ENCODE results near the gene FBRSL1. TPM values are rescaled to one million over a fixed set of nuclear protein-coding genes. Genes with fewer than 3 reads are reported as not detected.

FBRSL1 gene
- total RNA-seq, 1 donor from 2014 or later, result 43.8 TPM

DNA sequence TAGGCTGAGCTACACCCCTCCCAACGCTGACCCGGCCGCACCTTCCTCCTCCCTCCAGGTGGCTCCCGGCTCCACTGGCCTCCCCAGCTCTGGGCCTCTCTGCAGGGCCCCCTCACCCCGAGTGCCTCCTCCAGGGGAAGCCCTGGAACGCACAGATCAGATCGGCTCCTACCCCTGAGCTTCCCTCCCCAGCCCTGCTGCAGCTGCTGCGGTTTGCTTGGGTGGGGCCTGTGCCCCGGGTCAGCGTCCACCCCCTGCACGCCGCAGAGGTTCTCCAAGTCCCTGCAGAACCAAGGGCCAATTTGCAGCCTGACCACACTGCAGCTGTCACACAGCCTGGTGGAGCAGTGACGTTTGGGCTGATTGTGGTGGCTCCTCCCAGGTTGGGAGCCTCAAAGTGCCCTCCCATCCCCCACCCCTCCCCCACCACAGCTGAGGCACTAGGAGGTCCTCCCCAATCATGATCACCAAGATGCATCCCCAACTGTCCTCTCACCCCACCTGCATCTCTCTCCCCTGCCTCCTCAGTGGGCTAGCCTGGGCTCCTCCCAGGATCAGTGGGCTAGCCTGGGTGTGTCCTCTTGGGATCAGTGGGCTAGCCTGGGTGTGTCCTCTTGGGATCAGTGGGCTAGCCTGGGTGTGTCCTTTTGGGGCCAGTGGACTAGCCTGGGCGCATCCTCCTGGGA is 12.8 kb upstream of the FBRSL1 start:
- peaks cover 4% of the 10 kb centered on the region for H3K9me3 Mint-ChIP-seq (ENCODE audit: unreplicated experiment)
- H3K27me3 ChIP-seq (ENCODE audit: insufficient read depth, low read length), result peaks cover 11% of the 10 kb centered on the region
- DNase-seq (ENCODE audit: low read depth) (no peak), FAIRE-seq (no peak)
- H3K4me3 Mint-ChIP-seq (ENCODE audit: unreplicated experiment), result no peak overlapping the region
- H3K27ac ChIP-seq (ENCODE audit: low read depth, low read length), result no peak overlapping the region
- H3K4me1 Mint-ChIP-seq (ENCODE audit: low read depth, unreplicated experiment), result no peaks in the 10 kb centered on the region
- no peaks in the 10 kb centered on the region for H3K9me3 ChIP-seq (ENCODE audit: insufficient read depth, low read depth, low read length)
- no peak overlapping the region for H3K27ac Mint-ChIP-seq (ENCODE audit: unreplicated experiment)
- H3K9ac ChIP-seq (ENCODE audit: low read length), result no peak overlapping the region
- TF ChIP-seq EZH2 (IDR thresholded peaks at IDR 0.05; ENCODE audit: insufficient read depth, low read length) (no peak), CTCF (IDR thresholded peaks at IDR 0.05; ENCODE audit: insufficient read depth, low read depth, low read length) (no peak)
- no peaks in the 10 kb centered on the region for H3K4me1 ChIP-seq (ENCODE audit: insufficient read depth, low read length)
- H3K4me3 ChIP-seq (ENCODE audit: insufficient read depth, low read depth, low read length), result no peak overlapping the region
- H3K4me2 ChIP-seq (ENCODE audit: low read length), result no peak overlapping the region
- H3K79me2 ChIP-seq (ENCODE audit: insufficient read depth, low read length), result no peaks in the 10 kb centered on the region
- no peaks in the 10 kb centered on the region for H3K36me3 ChIP-seq (ENCODE audit: insufficient read depth, low read length)
- H4K20me1 ChIP-seq (ENCODE audit: insufficient read depth, low read length), result no peaks in the 10 kb centered on the region
- peaks cover 22% of the 10 kb centered on the region for H3K27me3 Mint-ChIP-seq (ENCODE audit: low read depth, unreplicated experiment)
- H3K36me3 Mint-ChIP-seq (ENCODE audit: low read depth, unreplicated experiment), result no peaks in the 10 kb centered on the region
- H2AFZ ChIP-seq (ENCODE audit: low read depth, low read length), result no peak overlapping the region

GRCh38 chr12:132477703-132478432 is 12.1 kb upstream of the FBRSL1 start:
- Histone ChIP-seq H3K27ac (ENCODE audit: low read depth, low read length) (no peak overlapping the region), H3K4me3 (ENCODE audit: insufficient read depth, low read depth, low read length) (no peak overlapping the region), H3K27me3 (ENCODE audit: insufficient read depth, low read length) (peaks cover 18% of the 10 kb centered on the region), H2AFZ (ENCODE audit: low read depth, low read length) (no peak overlapping the region), H3K4me2 (ENCODE audit: low read length) (no peak overlapping the region), H3K4me1 (ENCODE audit: insufficient read depth, low read length) (no peaks in the 10 kb centered on the region), H3K79me2 (ENCODE audit: insufficient read depth, low read length) (no peaks in the 10 kb centered on the region), H3K9ac (ENCODE audit: low read length) (no peak overlapping the region), H4K20me1 (ENCODE audit: insufficient read depth, low read length) (no peaks in the 10 kb centered on the region), H3K36me3 (ENCODE audit: insufficient read depth, low read length) (no peaks in the 10 kb centered on the region), H3K9me3 (ENCODE audit: insufficient read depth, low read depth, low read length) (peaks cover 4% of the 10 kb centered on the region)
- H3K9me3 Mint-ChIP-seq (ENCODE audit: unreplicated experiment), result peaks cover 2% of the 10 kb centered on the region
- no peaks in the 10 kb centered on the region for H3K4me1 Mint-ChIP-seq (ENCODE audit: low read depth, unreplicated experiment)
- no peak for TF ChIP-seq CTCF (IDR thresholded peaks at IDR 0.05; ENCODE audit: insufficient read depth, low read depth, low read length)
- no peak for TF ChIP-seq EZH2 (IDR thresholded peaks at IDR 0.05; ENCODE audit: insufficient read depth, low read length)
- H3K27me3 Mint-ChIP-seq (ENCODE audit: low read depth, unreplicated experiment), result peaks cover 29% of the 10 kb centered on the region
- H3K27ac Mint-ChIP-seq (ENCODE audit: unreplicated experiment), result peak overlapping the region; percentile 53
- no peak for DNase-seq (ENCODE audit: low read depth)
- H3K4me3 Mint-ChIP-seq (ENCODE audit: unreplicated experiment), result no peak overlapping the region
- no peak for FAIRE-seq
- no peaks in the 10 kb centered on the region for H3K36me3 Mint-ChIP-seq (ENCODE audit: low read depth, unreplicated experiment)

GRCh38 chr12:132478433-132478803 is 11.5 kb upstream of the FBRSL1 start:
- DNase-seq (ENCODE audit: low read depth) (no peak), FAIRE-seq (no peak)
- no peaks in the 10 kb centered on the region for H3K4me1 ChIP-seq (ENCODE audit: insufficient read depth, low read length)
- Mint-ChIP-seq H3K4me1 (ENCODE audit: low read depth, unreplicated experiment) (no peaks in the 10 kb centered on the region), H3K9me3 (ENCODE audit: unreplicated experiment) (peaks cover 2% of the 10 kb centered on the region), H3K27ac (ENCODE audit: unreplicated experiment) (no peak overlapping the region), H3K4me3 (ENCODE audit: unreplicated experiment) (no peak overlapping the region), H3K27me3 (ENCODE audit: low read depth, unreplicated experiment) (peaks cover 32% of the 10 kb centered on the region), H3K36me3 (ENCODE audit: low read depth, unreplicated experiment) (no peaks in the 10 kb centered on the region)
- no peak overlapping the region for H3K27ac ChIP-seq (ENCODE audit: low read depth, low read length)
- H4K20me1 ChIP-seq (ENCODE audit: insufficient read depth, low read length), result no peaks in the 10 kb centered on the region
- no peaks in the 10 kb centered on the region for H3K79me2 ChIP-seq (ENCODE audit: insufficient read depth, low read length)
- no peak overlapping the region for H2AFZ ChIP-seq (ENCODE audit: low read depth, low read length)
- H3K9ac ChIP-seq (ENCODE audit: low read length), result no peak overlapping the region
- H3K4me2 ChIP-seq (ENCODE audit: low read length), result no peak overlapping the region
- peaks cover 19% of the 10 kb centered on the region for H3K27me3 ChIP-seq (ENCODE audit: insufficient read depth, low read length)
- H3K36me3 ChIP-seq (ENCODE audit: insufficient read depth, low read length), result no peaks in the 10 kb centered on the region
- TF ChIP-seq EZH2 (IDR thresholded peaks at IDR 0.05; ENCODE audit: insufficient read depth, low read length) (no peak), CTCF (IDR thresholded peaks at IDR 0.05; ENCODE audit: insufficient read depth, low read depth, low read length) (no peak)
- H3K9me3 ChIP-seq (ENCODE audit: insufficient read depth, low read depth, low read length), result peaks cover 4% of the 10 kb centered on the region
- no peak overlapping the region for H3K4me3 ChIP-seq (ENCODE audit: insufficient read depth, low read depth, low read length)

Measured in astrocyte (in vitro differentiated cells and primary cell).